ENCODE results near the gene CEBPZ. TPM values are rescaled to one million over a fixed set of nuclear protein-coding genes. Genes with fewer than 3 reads are reported as not detected.

Gene CEBPZ
- total RNA-seq, 1 donor from 2014 or later, result 64.2 TPM

- no peak for DNase-seq (ENCODE audit: low read depth)
- no peak for TF ChIP-seq CTCF (conservative IDR thresholded peaks at IDR 0.05; ENCODE audit: low read depth, low read length)
- H3K4me3 ChIP-seq (ENCODE audit: low read depth, low read length), result no peak overlapping the region
These were observed 40.1 kb downstream of the CEBPZ start for GRCh38 chr2:37191253-37191652.

- H3K4me3 ChIP-seq (ENCODE audit: low read depth, low read length), result no peak overlapping the region
- no peak for TF ChIP-seq CTCF (conservative IDR thresholded peaks at IDR 0.05; ENCODE audit: low read depth, low read length)
- DNase-seq (ENCODE audit: low read depth), result no peak
These were observed 41.1 kb downstream of the CEBPZ start for GRCh38 chr2:37190290-37190689.

GRCh38 chr2:37189452-37190153, 41.8 kb downstream of the CEBPZ start:
- H3K4me3 ChIP-seq (ENCODE audit: low read depth, low read length), result no peak overlapping the region
- TF ChIP-seq CTCF (conservative IDR thresholded peaks at IDR 0.05; ENCODE audit: low read depth, low read length), result peak; percentile 23
- DNase-seq (ENCODE audit: low read depth), result peak; percentile 59

GRCh38 chr2:37188570-37188969, 42.8 kb downstream of the CEBPZ start, which contains the start of gene SULT6B1:
Gene SULT6B1, minus strand, starts transcription at chr2:37188670. Its CDS starts 30 bp downstream, at chr2:37188640.
- no peak for DNase-seq (ENCODE audit: low read depth)
- no peak within 1 kb of the TSS for H3K4me3 ChIP-seq (ENCODE audit: low read depth, low read length)
- no peak for TF ChIP-seq CTCF (conservative IDR thresholded peaks at IDR 0.05; ENCODE audit: low read depth, low read length)

GRCh38 chr2:37181726-37182684, 49.4 kb downstream of the CEBPZ start:
- no peak overlapping the region for H3K4me3 ChIP-seq (ENCODE audit: low read depth, low read length)
- DNase-seq (ENCODE audit: low read depth), result no peak
- no peak for TF ChIP-seq CTCF (conservative IDR thresholded peaks at IDR 0.05; ENCODE audit: low read depth, low read length)

GRCh38 chr2:37180640-37181039, 50.8 kb downstream of the CEBPZ start:
- no peak for TF ChIP-seq CTCF (conservative IDR thresholded peaks at IDR 0.05; ENCODE audit: low read depth, low read length)
- DNase-seq (ENCODE audit: low read depth), result no peak
- no peak overlapping the region for H3K4me3 ChIP-seq (ENCODE audit: low read depth, low read length)

Measured in epithelial cell of proximal tubule (primary cell).